Adrenal gland (tissue), 12 donors: ENCODE measurements around the gene TDRD10. TPM values are rescaled to one million over a fixed set of nuclear protein-coding genes. Genes with fewer than 3 reads are reported as not detected.

Experiments used
- DNase-seq, 7 donors: peaks; one replicate each; pipeline ENCODE4 v3.0.0-alpha.2; 2019 to 2020
- H3K27ac ChIP-seq, 5 donors: fragments of 200-600 bp; sonication (generic) in 4 of 5; 1 replicate in 3 of 5; 2 replicates in 2 of 5; pipeline versions ENCODE4 v1.5.1 to v1.8.0; 2016 to 2020; ENCODE audit warnings: mild to moderate bottlenecking in 1 of 5
- H3K27me3 ChIP-seq: fragments of 200-600 bp; 2 replicates; pipeline ENCODE4 v1.8.0; 2021
- H3K36me3 ChIP-seq, 2 donors: fragments of 200-600 bp; replicated peaks in 1 of 2; 1 replicate in 1 of 2; 2 replicates in 1 of 2; pipeline versions ENCODE4 v1.5.1 to v1.8.0; 2018 to 2022
- H3K4me1 ChIP-seq, 2 donors: fragments of 200-600 bp; replicated peaks in 1 of 2; 1 replicate in 1 of 2; 2 replicates in 1 of 2; pipeline versions ENCODE4 v1.5.1 to v1.8.0; 2018 to 2021
- H3K4me3 ChIP-seq, 4 donors: fragments of 200-600 bp; sonication (generic) in 3 of 4; one replicate each; pipeline ENCODE4 v1.5.1; 2016 to 2018
- H3K9me3 ChIP-seq, 3 donors: fragments of 200-600 bp; sonication (generic) in 1 of 3; replicated peaks in 1 of 3; 1 replicate in 2 of 3; 2 replicates in 1 of 3; pipeline versions ENCODE4 v1.5.1 to v1.8.0; 2016 to 2021
- CTCF ChIP-seq, 6 experiments: fragments of 450-650 bp in 4 of 6; fragments of 200-600 bp in 2 of 6; sonication (generic) in 1 of 6; IDR thresholded peaks; 1 replicate in 5 of 6; 2 replicates in 1 of 6; pipeline versions ENCODE4 v1.5.1 to v1.8.0; 2016 to 2021; ENCODE audit warnings: antibody characterized with exemption in 6 of 6, mild to moderate bottlenecking in 2 of 6, moderate library complexity in 1 of 6
- POLR2A ChIP-seq, 2 donors: fragments of 450-650 bp; IDR thresholded peaks; one replicate each; pipeline ENCODE4 v1.6.1; 2017; ENCODE audit warnings: antibody characterized with exemption in 2 of 2, mild to moderate bottlenecking in 2 of 2, moderate library complexity in 1 of 2
- WGBS, 4 donors: extraction: QIAGEN DNeasy Blood & Tissue Kit in 2 of 4; methylation state at CpG; one replicate each; pipeline versions ENCODE4 v1.1.5 to v1.1.7; 2013 to 2017; 5-methylcytosine and 5-hydroxymethylcytosine counted together
- intact Hi-C, 2 donors: fragments of 100-400 bp; cut with DNase I; formaldehyde crosslinking; loops; one replicate each; pipeline versions ENCODE4 v1.14.1 to v1.15.0; 2022 to 2023
- polyA plus RNA-seq, 3 donors: library from polyadenylated mRNA; stranded (reverse); fragments of 200-250 nt in 2 of 3; fragments of 350-450 nt in 1 of 3; fragmentation: Illumina TruSeq in 1 of 3; extraction: RNeasy Lipid Tissue Mini Kit (QIAGEN cat#74804) in 1 of 3; gene quantifications; one replicate each; pipeline ENCODE4 v1.2.3, GENCODE V29; 2013 to 2014
- total RNA-seq, 9 donors: library from RNA; depleted of rRNA in 4 of 9; stranded (reverse); fragments of >200 nt in 4 of 9; fragments of 120-200 nt in 1 of 9; fragmentation: NEBNext Ultra II Directional in 1 of 9; extraction: Animal tissue kit (Norgen Biotek cat#: 25700) in 1 of 9; gene quantifications; one replicate each; pipeline versions ENCODE4 v1.1.0 to v1.2.4, GENCODE V29; 2013 to 2023
- donor health status: healthy with polysubstance abuse.
- donor health status: Bipolar disorder and iron deficiency.
- donor health status: DM: yes; HTN: yes; CAD: no.
- donor health status: DM: no; HTN: no; CAD: no.
- donor health status: DM: no; HTN: no; CAD: no.
- donor health status: DM: yes; HTN: yes; CAD: no.

TDRD10 gene
- total and polyA plus RNA-seq, 12 donors: 0.55 to 24.9 (median 3.6) TPM; not detected in 1

DNA sequence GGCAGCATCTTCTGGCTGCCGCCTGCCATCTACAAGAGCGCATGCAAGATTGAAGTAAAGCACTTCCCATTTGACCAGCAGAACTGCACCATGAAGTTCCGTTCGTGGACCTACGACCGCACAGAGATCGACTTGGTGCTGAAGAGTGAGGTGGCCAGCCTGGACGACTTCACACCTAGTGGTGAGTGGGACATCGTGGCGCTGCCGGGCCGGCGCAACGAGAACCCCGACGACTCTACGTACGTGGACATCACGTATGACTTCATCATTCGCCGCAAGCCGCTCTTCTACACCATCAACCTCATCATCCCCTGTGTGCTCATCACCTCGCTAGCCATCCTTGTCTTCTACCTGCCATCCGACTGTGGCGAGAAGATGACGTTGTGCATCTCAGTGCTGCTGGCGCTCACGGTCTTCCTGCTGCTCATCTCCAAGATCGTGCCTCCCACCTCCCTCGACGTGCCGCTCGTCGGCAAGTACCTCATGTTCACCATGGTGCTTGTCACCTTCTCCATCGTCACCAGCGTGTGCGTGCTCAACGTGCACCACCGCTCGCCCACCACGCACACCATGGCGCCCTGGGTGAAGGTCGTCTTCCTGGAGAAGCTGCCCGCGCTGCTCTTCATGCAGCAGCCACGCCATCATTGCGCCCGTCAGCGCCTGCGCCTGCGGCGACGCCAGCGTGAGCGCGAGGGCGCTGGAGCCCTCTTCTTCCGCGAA is 69.4 kb downstream of the TDRD10 start:
- Histone ChIP-seq H3K4me1 (peaks cover 0 to 8% of the 10 kb centered on the region in 2 donors), H3K4me3 (no peak overlapping the region), H3K27me3 (no peaks in the 10 kb centered on the region), H3K9me3 (no peaks in the 10 kb centered on the region), H3K36me3 (no peaks in the 10 kb centered on the region), H3K27ac (no peak overlapping the region)
- TF ChIP-seq CTCF (IDR thresholded peaks at IDR 0.05) (no peak), POLR2A (IDR thresholded peaks at IDR 0.05) (no peak)
- intact Hi-C loops: loop anchor here (5.0 kb wide), 2 partner anchors 186 to 301 kb away; partner anchors contain the start of gene KCNN3 (in 1 of the 2)
- WGBS, 4 donors: 94 to 96% (median 95%) methylated on average over 59 of the region's 59 CpGs
- no peak for DNase-seq

GRCh38 chr1:154571964-154572288 is 69.9 kb downstream of the TDRD10 start:
- no peaks in the 10 kb centered on the region for H3K9me3 ChIP-seq
- H3K36me3 ChIP-seq: no peaks in the 10 kb centered on the region
- peaks cover 0 to 8% of the 10 kb centered on the region in 2 donors for H3K4me1 ChIP-seq
- no peak overlapping the region for H3K4me3 ChIP-seq
- no peak for DNase-seq
- no peaks in the 10 kb centered on the region for H3K27me3 ChIP-seq
- 90 to 96% (median 93%) methylated on average over 28 to 29 of the region's 29 CpGs for WGBS, 4 donors
- no peak overlapping the region for H3K27ac ChIP-seq
- no peak for TF ChIP-seq CTCF (IDR thresholded peaks at IDR 0.05)
- no peak for TF ChIP-seq POLR2A (IDR thresholded peaks at IDR 0.05)
- intact Hi-C loops: loop anchor here (5.0 kb wide), 2 partner anchors 185 to 300 kb away; partner anchors contain the start of gene KCNN3 (in 1 of the 2)

- intact Hi-C loops: loop anchor here (5.0 kb wide), 2 partner anchors 185 to 300 kb away; partner anchors contain the start of gene KCNN3 (in 1 of the 2)
- TF ChIP-seq CTCF (IDR thresholded peaks at IDR 0.05): no peak
- no peak for TF ChIP-seq POLR2A (IDR thresholded peaks at IDR 0.05)
- Histone ChIP-seq H3K27me3 (no peaks in the 10 kb centered on the region), H3K36me3 (no peaks in the 10 kb centered on the region), H3K4me3 (no peak overlapping the region), H3K27ac (no peak overlapping the region), H3K9me3 (no peaks in the 10 kb centered on the region), H3K4me1 (peaks cover 0 to 5% of the 10 kb centered on the region in 2 donors)
- 70 to 84% (median 77%) methylated on average over 3 to 10 of the region's 10 CpGs for WGBS, 4 donors
- no peak for DNase-seq
These were observed 70.6 kb downstream of the TDRD10 start for GRCh38 chr1:154572468-154573167.

DNA sequence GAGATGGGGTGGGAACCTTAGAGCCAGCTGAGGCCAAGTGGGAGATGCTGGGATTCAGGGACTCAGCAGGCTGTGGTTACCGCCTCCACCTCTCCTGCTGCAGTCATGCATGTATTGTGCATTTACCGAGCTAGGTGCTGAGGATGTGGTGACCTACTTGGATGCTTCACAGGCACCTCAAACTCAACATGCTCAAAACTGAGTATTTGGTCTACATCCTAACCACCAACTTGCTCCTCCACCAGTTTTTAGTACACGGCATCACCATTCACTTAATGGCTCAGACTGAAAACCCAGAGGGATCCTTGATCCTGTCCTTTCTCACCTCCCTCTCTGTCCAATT is 71.1 kb downstream of the TDRD10 start:
- DNase-seq: no peak
- intact Hi-C loops: loop anchor here (5.0 kb wide), 2 partner anchors 184 to 299 kb away; partner anchors contain the start of gene KCNN3 (in 1 of the 2)
- no peak overlapping the region for H3K27ac ChIP-seq
- H3K4me3 ChIP-seq: no peak overlapping the region
- no peak for TF ChIP-seq POLR2A (IDR thresholded peaks at IDR 0.05)
- no peak for TF ChIP-seq CTCF (IDR thresholded peaks at IDR 0.05)
- WGBS, 4 donors: 84 to 93% (median 89%) methylated on average over 1 to 3 of the region's 3 CpGs
- H3K36me3 ChIP-seq: peaks cover 0 to under 1% of the 10 kb centered on the region in 2 donors
- no peaks in the 10 kb centered on the region for H3K9me3 ChIP-seq
- H3K27me3 ChIP-seq: no peaks in the 10 kb centered on the region
- H3K4me1 ChIP-seq: peaks cover 0 to 4% of the 10 kb centered on the region in 2 donors
